HG02678 (cell line): ENCODE results near the gene CLEC16A.

ENCODE experiments used
- ATAC-seq: cut with Tn5 transposase; IDR thresholded peaks from one replicate; pipeline ENCODE4 v1.9.1; 2021; ENCODE audit warnings: mild to moderate bottlenecking, moderate library complexity; ENCODE audit not compliant: unreplicated experiment

The CLEC16A gene

DNA sequence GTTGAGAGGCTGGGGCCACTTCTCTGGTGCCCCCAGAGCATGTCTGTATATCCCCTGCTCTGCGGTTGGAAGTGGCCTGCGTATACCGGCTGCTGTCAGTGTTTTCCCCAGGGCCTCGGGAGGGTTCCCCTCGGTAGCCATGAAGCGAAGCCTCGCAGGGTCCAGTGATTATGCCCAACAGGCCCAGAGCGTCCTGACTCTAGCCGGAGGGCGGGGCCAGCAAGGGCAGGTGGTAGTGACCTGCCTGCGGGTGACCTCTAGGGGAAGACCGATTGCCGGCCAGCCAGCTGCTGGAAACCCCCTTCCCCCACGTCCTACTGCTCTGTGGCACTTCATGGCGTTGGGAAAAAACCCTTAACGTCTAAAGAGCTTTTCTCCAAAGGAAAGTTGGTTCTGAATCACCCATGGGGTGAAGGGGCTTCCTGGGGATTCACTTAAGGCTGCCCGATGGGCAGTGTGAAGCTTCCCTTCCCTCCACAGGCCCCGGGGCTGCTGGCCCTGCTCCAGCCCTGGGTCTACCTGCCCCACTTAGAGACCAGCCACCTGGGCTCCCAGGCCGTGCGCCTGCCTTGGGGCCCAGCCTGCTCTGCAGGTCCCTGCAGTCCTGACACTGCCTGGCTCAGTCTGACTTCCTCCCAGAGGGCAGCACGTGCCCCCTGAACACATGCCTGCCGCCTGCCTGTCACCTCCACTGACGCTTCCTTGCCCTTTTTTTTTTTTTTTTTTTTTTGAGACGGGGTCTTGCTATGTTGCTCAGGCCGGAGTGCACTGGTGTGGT is 238.9 kb downstream of the CLEC16A start:
- ATAC-seq = peak; percentile 50

DNA sequence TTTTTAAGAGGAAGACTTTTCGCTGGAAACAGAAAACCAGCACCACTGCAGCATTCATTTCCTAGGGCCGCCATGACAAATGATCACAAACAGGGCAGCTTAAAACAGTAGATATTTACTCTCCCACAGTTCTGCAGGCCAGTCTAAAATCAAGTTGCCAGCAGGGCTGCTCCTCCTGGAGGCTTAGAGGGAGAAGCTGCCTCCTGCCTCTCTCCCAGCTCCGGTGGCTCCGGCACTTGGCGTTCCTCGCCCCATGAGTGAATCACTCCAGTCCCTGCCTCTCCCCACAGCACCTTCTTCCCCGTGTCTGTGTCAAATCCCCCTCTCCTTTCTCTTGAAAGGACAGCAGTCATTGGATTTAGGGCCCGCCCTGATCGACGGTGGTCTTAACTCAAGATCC is 239.6 kb downstream of the CLEC16A start:
- ATAC-seq = no peak

DNA sequence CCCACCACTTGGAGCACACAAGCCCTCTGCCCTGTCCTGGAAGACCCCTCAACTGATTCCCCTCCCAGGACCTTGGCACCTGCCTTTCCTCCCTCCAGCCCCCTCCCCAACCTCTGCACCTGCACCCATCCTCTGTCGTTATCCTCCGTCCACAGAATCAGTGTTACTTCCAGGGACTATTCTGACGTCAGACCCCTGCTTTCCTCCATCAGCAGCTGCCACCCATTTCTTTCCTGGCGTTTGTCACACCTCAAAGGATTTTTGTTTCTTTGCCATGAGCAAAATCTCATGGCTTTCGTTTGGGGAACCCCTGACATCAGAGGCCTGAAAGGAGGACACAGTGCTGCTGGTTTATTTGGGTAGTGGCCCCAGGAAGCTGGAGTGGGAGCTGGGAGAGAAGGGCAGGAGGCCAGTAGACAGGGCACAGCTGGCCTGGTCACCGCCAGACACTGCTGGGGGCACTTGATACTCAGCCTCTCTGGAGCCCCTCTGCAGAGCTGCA is 243.2 kb downstream of the CLEC16A start:
- ATAC-seq = no peak

DNA sequence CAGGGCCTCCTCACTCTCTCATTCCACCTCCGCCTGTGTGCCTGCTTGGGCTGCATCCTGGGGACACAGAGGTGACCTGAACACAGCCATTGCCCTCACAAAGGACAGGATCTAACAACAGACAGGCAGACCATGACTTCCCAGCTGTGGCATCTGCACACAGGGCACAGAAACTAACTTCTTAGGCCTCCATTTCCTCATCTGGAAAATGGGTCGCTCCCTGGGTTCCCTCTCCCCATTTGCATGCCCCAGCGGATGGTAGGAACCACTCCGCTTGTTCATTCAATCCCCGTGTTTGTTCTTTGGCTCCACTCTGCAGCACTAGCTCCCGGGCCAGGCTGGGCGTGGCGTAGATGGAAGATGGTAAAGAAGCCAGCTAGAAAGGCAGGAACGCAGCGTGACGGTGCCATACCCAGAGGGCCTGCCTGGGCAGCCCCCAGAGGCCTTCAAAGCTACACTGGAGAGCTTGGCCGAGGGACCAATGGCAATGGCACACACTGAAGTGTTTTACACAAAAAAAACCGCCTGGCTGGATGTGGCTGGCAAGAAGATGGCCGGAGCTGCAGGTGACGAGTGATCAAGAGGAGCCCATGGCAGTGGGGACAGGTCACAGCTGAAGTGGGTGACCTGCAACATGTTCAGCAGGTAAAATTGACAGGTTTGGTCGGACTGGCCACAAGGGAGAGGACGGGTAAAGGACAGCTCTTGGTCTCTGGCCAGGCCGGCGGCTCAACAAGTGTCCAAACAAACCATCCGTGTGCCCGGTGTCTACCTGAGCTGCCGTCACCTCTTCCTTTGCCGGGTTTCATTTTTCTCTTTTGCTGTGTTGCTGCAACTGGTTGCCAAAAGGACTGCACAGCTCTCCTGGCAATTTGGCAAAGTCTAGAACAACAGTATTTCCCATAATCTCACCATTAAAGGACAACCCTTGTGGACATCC is 244.7 kb downstream of the CLEC16A start:
- ATAC-seq = no peak

DNA sequence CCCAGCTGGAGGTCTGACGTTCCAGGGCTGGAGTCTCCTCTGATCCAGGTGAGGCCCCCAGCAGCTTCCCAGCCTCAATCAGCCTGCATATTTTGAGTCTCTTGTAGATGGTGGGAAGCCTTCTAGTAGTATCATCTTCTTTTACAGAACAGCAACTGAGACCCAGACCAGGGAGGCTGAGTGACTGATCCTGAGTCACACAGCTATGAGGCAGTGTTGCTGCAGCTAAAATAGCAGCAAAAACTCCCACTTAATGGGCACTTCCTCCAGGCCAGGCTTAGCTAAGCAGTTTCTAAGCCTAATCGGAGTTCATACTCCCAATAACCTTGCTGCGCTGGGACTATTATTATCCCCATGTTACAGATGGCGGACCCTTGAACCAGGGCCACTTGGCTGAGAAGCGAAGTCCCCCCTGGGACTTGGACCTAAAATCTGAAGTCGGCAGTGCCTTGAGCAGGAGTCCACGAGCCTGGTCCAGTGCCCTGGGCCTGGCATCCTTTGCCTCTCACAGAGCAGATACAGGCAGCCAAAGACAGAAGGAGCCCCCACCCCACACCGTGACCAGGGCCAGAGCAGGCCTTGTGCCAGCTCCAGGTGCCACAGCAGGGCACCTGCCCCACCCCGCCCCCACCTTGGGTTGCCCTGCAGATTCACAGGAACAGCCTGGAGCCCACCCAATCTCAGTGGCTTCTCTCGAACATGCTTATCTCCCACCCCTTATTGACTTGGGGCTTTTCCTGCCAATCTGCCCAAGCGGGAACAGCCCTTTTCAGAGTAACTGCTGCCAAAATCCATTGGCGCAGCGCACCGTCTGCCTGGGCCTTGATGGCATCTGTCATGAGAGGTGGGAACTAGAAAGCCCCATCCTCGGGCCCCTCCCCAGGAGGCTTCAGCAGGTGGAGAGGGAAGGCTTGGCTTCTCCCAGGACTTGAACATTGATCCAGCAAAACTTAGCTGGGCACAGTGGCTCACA is 246.5 kb downstream of the CLEC16A start:
- ATAC-seq = no peak

DNA sequence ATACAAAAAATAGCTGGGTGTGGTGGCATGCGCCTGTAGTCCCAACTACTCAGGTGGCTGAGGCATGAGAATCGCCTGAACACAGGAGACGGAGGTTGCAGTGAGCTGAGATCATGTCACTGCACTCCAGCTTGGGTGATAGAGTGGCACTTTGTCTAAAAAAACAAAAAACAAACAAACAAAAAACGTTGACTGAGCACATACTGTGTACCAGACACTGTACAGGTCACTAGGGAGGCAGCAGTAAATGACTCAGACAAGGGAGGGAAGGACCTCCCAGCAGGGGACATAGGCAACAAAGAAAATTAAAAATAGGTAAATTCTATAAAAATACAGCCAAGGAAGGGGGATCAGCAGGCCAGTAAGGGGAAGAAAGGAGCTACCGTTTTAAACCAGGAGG is 247.3 kb downstream of the CLEC16A start:
- no peak for ATAC-seq

DNA sequence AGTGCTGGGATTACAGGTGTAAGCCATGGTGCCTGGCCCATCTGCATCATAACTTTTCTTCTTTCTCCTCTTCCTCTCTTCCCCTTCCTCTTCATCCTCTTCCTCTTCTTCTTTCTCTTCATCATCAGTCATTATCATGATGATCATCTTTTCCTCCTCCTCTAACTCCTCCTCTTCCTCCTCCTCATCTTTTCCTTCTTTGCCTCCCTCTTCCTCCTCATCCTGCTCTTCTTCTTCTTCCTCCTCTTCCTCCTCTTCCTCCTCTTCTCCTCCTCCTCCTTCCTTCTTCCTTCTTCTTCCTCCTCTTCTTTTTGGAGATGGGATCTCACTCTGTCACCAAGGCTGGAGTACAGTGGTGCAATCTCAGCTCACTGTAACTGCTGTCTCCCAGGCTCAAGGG is 249.1 kb downstream of the CLEC16A start:
- no peak for ATAC-seq

DNA sequence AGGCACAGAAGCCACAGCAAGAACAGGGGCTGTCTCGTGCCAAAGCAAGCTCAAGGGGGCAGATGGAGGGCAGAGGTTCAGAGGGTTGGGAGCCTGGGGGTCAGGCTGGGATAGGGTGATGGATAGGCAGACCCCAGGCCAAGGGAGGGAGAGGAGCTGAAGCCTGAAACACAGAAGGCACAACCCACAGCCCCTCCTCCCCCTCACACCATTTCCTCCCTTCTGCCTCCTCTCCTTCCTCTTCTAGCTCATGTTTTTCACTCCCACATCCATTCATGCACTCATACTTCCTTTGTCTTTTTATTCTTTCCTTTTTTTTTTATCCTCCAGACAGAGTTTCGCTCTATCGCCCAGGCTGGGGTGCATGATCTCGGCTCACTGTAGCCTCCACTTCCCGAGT is 250.5 kb downstream of the CLEC16A start:
- no peak for ATAC-seq

DNA sequence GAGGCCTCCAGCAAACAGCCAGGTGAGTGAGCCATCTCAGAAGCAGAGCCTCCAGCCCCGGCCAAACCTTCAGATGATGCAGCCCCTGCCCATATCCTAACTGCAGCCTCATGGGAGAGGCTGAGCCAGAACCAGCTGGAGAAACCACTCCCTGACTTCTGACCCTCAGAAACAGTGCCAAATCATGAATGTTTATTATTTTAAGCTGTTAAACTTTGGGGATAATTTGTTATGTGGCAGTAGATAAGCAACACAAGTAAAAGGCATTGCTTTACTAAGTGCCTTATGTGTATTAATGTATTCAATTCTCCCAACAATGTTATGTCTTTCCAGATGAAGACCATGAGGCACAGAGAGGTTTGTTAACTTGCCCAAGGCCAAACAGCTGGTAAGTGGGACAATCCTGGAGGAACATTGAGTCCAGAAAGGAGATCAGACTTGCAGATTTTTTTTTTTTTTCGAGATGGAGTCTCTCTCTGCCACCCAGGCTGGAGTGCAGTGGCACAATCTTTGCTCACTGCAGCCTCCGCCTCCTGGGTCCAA is 252.0 kb downstream of the CLEC16A start:
- ATAC-seq = no peak

DNA sequence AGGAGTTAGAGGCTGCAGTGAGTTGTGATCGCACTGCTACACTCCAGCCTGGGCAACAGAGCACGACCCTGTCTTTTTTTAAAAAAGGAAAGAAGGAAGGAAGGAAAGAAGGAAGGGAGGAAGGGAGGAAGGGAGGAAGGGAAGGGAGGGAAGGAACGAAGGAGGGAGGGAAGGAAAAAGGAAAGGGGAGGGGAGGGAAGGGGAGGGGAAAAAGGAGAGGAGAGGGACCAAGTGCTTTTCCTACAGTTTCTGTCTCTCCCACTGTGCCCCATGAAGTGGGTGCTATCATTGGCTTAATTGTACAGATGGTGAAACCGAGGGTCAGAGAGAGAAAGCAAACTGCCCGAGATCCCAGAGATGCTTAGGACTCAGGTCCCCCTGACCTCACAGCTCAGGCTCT is 254.0 kb downstream of the CLEC16A start:
- no peak for ATAC-seq

DNA sequence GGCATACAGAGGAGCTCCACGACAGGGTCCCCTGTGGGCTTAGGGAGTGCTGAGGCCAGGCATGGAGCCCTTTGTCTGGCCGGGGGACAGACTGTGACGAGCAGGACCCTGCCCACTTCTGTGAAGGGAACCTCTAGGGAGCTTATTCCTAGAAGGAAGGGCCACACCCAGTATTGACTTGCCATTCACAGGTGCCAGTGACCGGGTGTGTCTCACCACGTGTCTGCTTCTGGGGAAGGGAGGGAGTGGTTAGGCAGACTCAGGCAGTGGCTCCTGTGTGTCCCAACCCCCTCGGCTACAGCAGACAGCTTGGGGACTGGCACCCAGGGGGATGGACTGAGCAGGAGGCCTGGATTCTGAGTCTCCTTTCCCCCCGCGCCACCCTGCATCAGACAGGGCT is 254.5 kb downstream of the CLEC16A start:
- no peak for ATAC-seq

DNA sequence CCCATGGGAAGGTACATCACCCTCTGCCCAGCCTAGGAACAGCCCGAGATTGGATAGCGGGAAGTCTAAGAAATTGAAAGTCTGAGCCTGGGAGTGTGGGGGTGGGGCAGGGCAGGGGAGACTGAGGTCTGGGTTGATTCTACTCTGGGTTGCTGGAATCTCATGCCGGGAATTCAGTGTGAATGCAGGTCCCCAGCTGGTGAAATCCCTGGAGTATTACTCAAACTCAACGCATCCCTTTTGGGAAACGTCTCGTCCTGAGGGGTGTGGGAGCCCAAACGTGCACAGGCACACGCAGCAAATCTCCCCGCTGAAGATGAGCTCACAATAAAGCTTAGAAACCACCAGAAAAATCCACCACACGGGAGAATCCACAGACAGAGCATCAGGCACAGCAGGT is 256.2 kb downstream of the CLEC16A start:
- ATAC-seq = no peak

DNA sequence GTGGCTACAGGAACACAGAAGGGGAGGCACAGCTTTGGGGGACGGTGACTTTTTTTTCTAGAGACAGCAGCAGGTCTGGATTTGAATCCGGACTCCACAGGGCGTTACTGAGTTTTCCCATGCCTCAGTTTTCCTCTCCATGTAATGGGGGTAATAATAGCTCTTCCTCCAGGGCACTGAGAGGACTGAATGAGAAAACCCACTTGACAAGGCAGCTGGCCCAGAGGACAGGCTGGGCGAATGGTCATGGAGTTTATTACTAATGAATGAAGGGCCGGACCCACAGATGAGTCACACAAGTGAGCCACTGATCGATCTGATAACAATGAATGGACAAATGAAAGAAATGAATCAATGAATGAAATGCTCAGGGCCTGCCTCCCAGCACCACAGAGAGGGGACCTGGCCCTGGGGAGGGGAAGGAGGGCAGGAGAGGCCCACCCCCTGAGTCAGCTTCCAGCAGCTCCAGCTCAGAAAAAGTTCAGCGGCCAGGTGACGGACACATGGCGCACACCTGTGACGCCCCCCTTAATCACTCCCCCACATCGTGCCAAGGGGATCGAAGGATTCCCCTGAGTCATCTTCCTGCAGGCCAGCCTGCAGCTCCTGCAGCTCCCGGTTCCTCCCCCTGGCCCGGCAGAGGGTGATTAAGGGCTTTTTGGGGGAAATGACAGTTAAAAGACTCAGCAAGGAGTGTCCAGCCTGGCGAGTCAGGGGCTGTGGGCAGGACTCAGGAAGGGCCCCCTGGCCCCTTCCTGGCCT is 257.3 kb downstream of the CLEC16A start:
- no peak for ATAC-seq

DNA sequence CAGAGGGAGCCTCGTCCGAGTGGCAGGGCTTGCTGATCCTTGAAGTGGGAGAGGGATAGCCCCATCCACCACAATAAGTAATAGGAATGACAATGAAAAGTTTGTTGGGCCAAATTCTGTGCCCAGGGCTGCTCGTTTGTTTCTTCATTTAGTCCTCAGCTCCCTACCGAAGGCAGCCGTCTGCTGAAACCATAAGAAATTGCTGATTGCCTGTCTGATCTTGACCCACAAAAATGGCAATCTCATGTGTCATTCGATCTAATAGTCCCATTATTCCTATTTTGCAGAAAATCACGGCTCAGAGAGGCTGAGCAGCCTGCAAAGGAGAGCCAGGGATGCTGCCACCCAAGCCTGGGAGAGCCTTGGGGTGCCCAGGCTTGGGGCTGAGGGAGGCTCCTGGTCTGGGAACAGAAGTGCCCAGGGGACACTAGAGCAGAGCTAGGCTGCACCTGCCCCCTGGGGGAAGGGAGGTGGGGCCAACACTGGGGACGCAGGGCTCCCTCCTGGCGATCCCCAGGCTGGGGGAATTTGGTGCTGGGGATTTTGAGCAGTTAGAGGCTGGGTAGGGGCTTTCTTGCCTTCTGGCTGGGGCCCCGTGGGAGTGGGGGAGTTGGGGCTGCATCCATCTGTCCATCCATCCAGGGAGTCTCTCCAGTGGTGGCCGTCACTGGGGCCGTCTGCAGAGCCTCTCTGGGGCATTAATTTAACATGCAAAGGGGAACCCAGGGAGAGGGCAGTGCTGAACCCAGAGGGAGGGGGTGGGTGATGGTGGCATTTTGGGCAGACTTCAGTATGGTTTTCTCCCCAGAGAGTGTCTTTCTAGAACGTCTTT is 258.1 kb downstream of the CLEC16A start:
- ATAC-seq = peak; percentile 48

DNA sequence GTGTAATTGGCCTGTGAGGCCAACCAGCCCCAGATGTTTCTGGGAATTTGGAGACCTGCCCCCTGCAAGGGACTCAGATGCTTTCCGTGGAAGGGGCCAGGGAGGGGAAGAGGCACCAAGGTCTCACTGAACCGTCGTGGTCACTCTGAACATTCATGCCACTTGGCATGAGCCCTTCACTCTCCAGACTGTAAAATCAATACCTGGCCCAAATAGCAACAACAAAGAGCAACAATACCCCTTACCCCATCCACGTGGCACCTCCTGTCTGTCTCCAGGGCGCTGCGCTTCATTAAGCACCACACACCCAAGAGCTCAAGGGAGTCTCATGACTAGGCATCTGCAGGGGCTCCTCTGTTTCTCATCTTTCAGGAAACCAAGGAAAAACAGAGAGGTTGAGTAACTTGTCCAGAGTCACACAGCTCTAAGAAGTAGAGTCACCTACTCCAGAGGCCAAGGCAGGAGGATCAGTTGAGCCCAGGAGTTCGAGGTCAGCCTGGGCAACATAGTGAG is 258.8 kb downstream of the CLEC16A start:
- no peak for ATAC-seq

DNA sequence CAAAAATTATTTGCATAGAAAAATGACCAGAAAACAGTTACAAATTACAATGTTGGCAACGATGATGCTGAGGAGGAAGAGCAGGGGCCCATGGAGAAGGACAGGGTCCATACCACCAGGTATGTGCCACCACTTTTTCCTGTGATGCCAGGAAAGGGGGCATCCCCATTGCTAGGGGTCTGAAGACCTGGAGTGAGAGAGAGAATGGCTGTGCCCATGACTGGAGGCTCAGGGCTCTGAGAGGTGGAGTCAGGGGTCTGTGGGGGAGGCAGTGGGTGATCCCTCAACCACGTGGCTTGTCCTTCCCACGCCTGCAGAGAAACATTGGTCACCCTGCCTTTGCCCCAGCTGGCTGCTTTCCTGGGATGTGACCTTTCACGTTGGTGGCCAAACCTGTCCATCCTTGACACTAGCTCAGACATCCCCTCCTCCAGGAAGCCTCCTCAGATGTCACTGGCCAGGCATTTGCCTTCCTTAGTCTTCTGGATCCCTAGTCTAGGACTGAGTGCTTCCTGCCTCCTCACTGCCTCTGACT is 260.2 kb downstream of the CLEC16A start:
- no peak for ATAC-seq

DNA sequence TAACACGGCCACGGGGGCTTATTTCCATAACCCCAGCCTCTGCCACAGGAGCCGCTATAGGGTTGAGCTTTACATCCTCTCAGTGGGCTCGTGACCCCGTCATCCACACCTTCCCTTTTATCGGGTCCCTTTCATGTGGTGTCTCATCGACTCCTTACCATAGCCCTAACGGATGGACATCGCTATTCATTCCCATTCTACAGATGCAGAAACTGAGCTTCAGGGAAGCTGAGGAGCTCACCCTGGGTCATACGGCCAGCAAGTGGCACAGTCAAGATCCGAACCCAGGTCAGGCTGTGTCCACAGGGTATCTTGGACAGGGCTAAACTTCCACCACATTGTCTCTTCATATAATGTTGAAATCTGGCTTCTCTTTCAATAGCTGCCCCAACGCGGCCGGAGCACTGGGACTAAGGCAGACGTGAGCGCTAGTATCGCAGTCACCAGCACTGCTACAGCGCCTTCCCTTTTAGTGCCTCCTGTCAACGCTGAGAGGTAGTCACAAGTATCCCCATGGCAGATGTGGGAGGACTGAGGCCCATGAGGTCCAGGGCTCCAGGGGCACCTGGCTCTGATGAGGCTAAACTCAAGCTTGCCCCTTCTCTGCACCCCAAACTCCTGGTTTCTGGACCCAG is 260.8 kb downstream of the CLEC16A start:
- no peak for ATAC-seq
